IgD-negative memory B cell (primary cell): ENCODE results near the gene CADPS2. TPM values are rescaled to one million over a fixed set of nuclear protein-coding genes. Genes with fewer than 3 reads are reported as not detected.

Experiments used
- H3K27ac Mint-ChIP-seq, 3 donors: one replicate each; pipeline ENCODE4 v1.8.0; 2020 to 2022; ENCODE audit warnings: mild to moderate bottlenecking in 3 of 3, mixed read lengths in 3 of 3, moderate library complexity in 1 of 3
- H3K27me3 Mint-ChIP-seq: one replicate; pipeline ENCODE4 v1.8.0; 2021; ENCODE audit warnings: mixed read lengths
- H3K36me3 Mint-ChIP-seq: one replicate; pipeline ENCODE4 v1.8.0; 2020; ENCODE audit warnings: mild to moderate bottlenecking, mixed read lengths
- H3K4me1 Mint-ChIP-seq, 3 donors: one replicate each; pipeline ENCODE4 v1.8.0; 2020 to 2022; ENCODE audit warnings: mixed read lengths in 3 of 3, mild to moderate bottlenecking in 1 of 3
- H3K4me3 Mint-ChIP-seq, 4 donors: one replicate each; pipeline ENCODE4 v1.8.0; 2020 to 2022; ENCODE audit warnings: mild to moderate bottlenecking in 4 of 4, mixed read lengths in 4 of 4, moderate library complexity in 3 of 4
- H3K9me3 Mint-ChIP-seq, 3 donors: one replicate each; pipeline ENCODE4 v1.8.0; 2020 to 2021; ENCODE audit warnings: mixed read lengths in 3 of 3, mild to moderate bottlenecking in 1 of 3
- polyA plus RNA-seq: library from polyadenylated mRNA; unstranded; fragments of 300-500 nt; fragmentation: Illumina TruSeq; gene quantifications from one replicate; pipeline ENCODE4 v1.2.3, GENCODE V29; 2021

CADPS2 gene
- polyA plus RNA-seq, 1 donor from 2014 or later: not detected

- Mint-ChIP-seq H3K27me3 (no peaks in the 10 kb centered on the region), H3K4me1 (no peaks in the 10 kb centered on the region), H3K4me3 (no peak overlapping the region), H3K36me3 (no peaks in the 10 kb centered on the region), H3K27ac (no peak overlapping the region), H3K9me3 (peaks cover 0 to 4% (median 0%) of the 10 kb centered on the region in 3 donors)
These were observed 118.9 kb downstream of the CADPS2 start for GRCh38 chr7:122767339-122767738.

- Mint-ChIP-seq H3K27ac (no peak overlapping the region), H3K9me3 (peaks cover 0 to 4% (median 2%) of the 10 kb centered on the region in 3 donors), H3K27me3 (no peaks in the 10 kb centered on the region), H3K4me1 (no peaks in the 10 kb centered on the region), H3K36me3 (no peaks in the 10 kb centered on the region), H3K4me3 (no peak overlapping the region)
These were observed 119.7 kb downstream of the CADPS2 start for GRCh38 chr7:122766593-122766992.

GRCh38 chr7:122764902-122765301 lies 121.4 kb downstream of the CADPS2 start:
- H3K9me3 Mint-ChIP-seq: peaks cover 0 to 4% (median 2%) of the 10 kb centered on the region in 3 donors

GRCh38 chr7:122764020-122764419 lies 122.2 kb downstream of the CADPS2 start:
- Mint-ChIP-seq H3K27me3 (no peaks in the 10 kb centered on the region), H3K27ac (no peak overlapping the region), H3K36me3 (no peaks in the 10 kb centered on the region), H3K9me3 (peaks cover 0 to 2% (median under 1%) of the 10 kb centered on the region in 3 donors), H3K4me1 (no peaks in the 10 kb centered on the region), H3K4me3 (no peak overlapping the region)

More at GRCh38 chr7:122764902-122765301, 121.4 kb downstream of the CADPS2 start:
- H3K4me3 Mint-ChIP-seq: no peak overlapping the region
- H3K27me3 Mint-ChIP-seq: no peaks in the 10 kb centered on the region
- no peaks in the 10 kb centered on the region for H3K4me1 Mint-ChIP-seq
- H3K36me3 Mint-ChIP-seq: no peaks in the 10 kb centered on the region
- H3K27ac Mint-ChIP-seq: no peak overlapping the region

GRCh38 chr7:122762071-122762470 lies 124.2 kb downstream of the CADPS2 start:
- Mint-ChIP-seq H3K9me3 (peaks cover 0 to 2% (median 0%) of the 10 kb centered on the region in 3 donors), H3K36me3 (no peaks in the 10 kb centered on the region), H3K27ac (no peak overlapping the region), H3K4me1 (no peaks in the 10 kb centered on the region), H3K27me3 (no peaks in the 10 kb centered on the region), H3K4me3 (no peak overlapping the region)

GRCh38 chr7:122758501-122758900 lies 127.8 kb downstream of the CADPS2 start:
- Mint-ChIP-seq H3K4me3 (no peak overlapping the region), H3K27ac (no peak overlapping the region)

GRCh38 chr7:122756860-122757259 lies 129.4 kb downstream of the CADPS2 start:
- H3K4me3 Mint-ChIP-seq: no peak overlapping the region
- H3K36me3 Mint-ChIP-seq: no peaks in the 10 kb centered on the region
- no peak overlapping the region for H3K27ac Mint-ChIP-seq
- no peaks in the 10 kb centered on the region for H3K4me1 Mint-ChIP-seq
- H3K9me3 Mint-ChIP-seq: peaks cover 0 to 3% (median 0%) of the 10 kb centered on the region in 3 donors
- H3K27me3 Mint-ChIP-seq: no peaks in the 10 kb centered on the region

More at GRCh38 chr7:122758501-122758900, 127.8 kb downstream of the CADPS2 start:
- no peaks in the 10 kb centered on the region for H3K27me3 Mint-ChIP-seq
- H3K36me3 Mint-ChIP-seq: no peaks in the 10 kb centered on the region
- peaks cover 0 to 2% (median 2%) of the 10 kb centered on the region in 3 donors for H3K9me3 Mint-ChIP-seq
- no peaks in the 10 kb centered on the region for H3K4me1 Mint-ChIP-seq

GRCh38 chr7:122755696-122756095 lies 130.6 kb downstream of the CADPS2 start:
- Mint-ChIP-seq H3K27me3 (no peaks in the 10 kb centered on the region), H3K27ac (no peak overlapping the region), H3K9me3 (peaks cover 0 to 3% (median 0%) of the 10 kb centered on the region in 3 donors), H3K4me1 (no peaks in the 10 kb centered on the region), H3K4me3 (no peak overlapping the region), H3K36me3 (no peaks in the 10 kb centered on the region)

GRCh38 chr7:122752583-122752982 lies 133.7 kb downstream of the CADPS2 start:
- H3K36me3 Mint-ChIP-seq: no peaks in the 10 kb centered on the region
- peaks cover 0 to 3% (median 2%) of the 10 kb centered on the region in 3 donors for H3K9me3 Mint-ChIP-seq
- no peaks in the 10 kb centered on the region for H3K27me3 Mint-ChIP-seq
- H3K27ac Mint-ChIP-seq: no peak overlapping the region
- no peaks in the 10 kb centered on the region for H3K4me1 Mint-ChIP-seq
- H3K4me3 Mint-ChIP-seq: no peak overlapping the region

GRCh38 chr7:122750389-122750788 lies 135.9 kb downstream of the CADPS2 start:
- H3K4me3 Mint-ChIP-seq: no peak overlapping the region
- H3K9me3 Mint-ChIP-seq: peaks cover 0 to 3% (median 2%) of the 10 kb centered on the region in 3 donors
- H3K27me3 Mint-ChIP-seq: no peaks in the 10 kb centered on the region
- H3K4me1 Mint-ChIP-seq: no peaks in the 10 kb centered on the region
- no peak overlapping the region for H3K27ac Mint-ChIP-seq
- no peaks in the 10 kb centered on the region for H3K36me3 Mint-ChIP-seq

- no peaks in the 10 kb centered on the region for H3K4me1 Mint-ChIP-seq
- peaks cover 0 to 3% (median 2%) of the 10 kb centered on the region in 3 donors for H3K9me3 Mint-ChIP-seq
These were observed 138.1 kb downstream of the CADPS2 start for GRCh38 chr7:122748195-122748594.

GRCh38 chr7:122746948-122747347 lies 139.3 kb downstream of the CADPS2 start:
- no peaks in the 10 kb centered on the region for H3K4me1 Mint-ChIP-seq
- H3K27me3 Mint-ChIP-seq: no peaks in the 10 kb centered on the region
- no peak overlapping the region for H3K4me3 Mint-ChIP-seq
- no peaks in the 10 kb centered on the region for H3K36me3 Mint-ChIP-seq
- no peak overlapping the region for H3K27ac Mint-ChIP-seq
- H3K9me3 Mint-ChIP-seq: peaks cover 0 to 3% (median 2%) of the 10 kb centered on the region in 3 donors

More at GRCh38 chr7:122748195-122748594, 138.1 kb downstream of the CADPS2 start:
- Mint-ChIP-seq H3K27me3 (no peaks in the 10 kb centered on the region), H3K4me3 (no peak overlapping the region), H3K36me3 (no peaks in the 10 kb centered on the region), H3K27ac (no peak overlapping the region)

GRCh38 chr7:122743211-122743610 lies 143.0 kb downstream of the CADPS2 start:
- no peaks in the 10 kb centered on the region for H3K4me1 Mint-ChIP-seq
- no peaks in the 10 kb centered on the region for H3K36me3 Mint-ChIP-seq
- no peak overlapping the region for H3K4me3 Mint-ChIP-seq
- H3K27me3 Mint-ChIP-seq: no peaks in the 10 kb centered on the region
- H3K9me3 Mint-ChIP-seq: peaks cover 0 to 6% (median 3%) of the 10 kb centered on the region in 3 donors
- no peak overlapping the region for H3K27ac Mint-ChIP-seq

GRCh38 chr7:122738947-122739346 lies 147.3 kb downstream of the CADPS2 start:
- Mint-ChIP-seq H3K9me3 (peaks cover 0 to 3% (median 0%) of the 10 kb centered on the region in 3 donors), H3K36me3 (peaks cover 1% of the 10 kb centered on the region), H3K27ac (no peak overlapping the region), H3K27me3 (no peaks in the 10 kb centered on the region), H3K4me1 (no peaks in the 10 kb centered on the region), H3K4me3 (no peak overlapping the region)

- Mint-ChIP-seq H3K9me3 (peaks cover 0 to 3% (median 0%) of the 10 kb centered on the region in 3 donors), H3K27me3 (no peaks in the 10 kb centered on the region), H3K4me3 (no peak overlapping the region), H3K4me1 (no peaks in the 10 kb centered on the region), H3K36me3 (peaks cover 1% of the 10 kb centered on the region), H3K27ac (no peak overlapping the region)
These were observed 150.1 kb downstream of the CADPS2 start for GRCh38 chr7:122736183-122736582.

- Mint-ChIP-seq H3K36me3 (no peaks in the 10 kb centered on the region), H3K4me3 (no peak overlapping the region), H3K9me3 (peaks cover 3% of the 10 kb centered on the region in 3 donors), H3K4me1 (no peaks in the 10 kb centered on the region), H3K27me3 (no peaks in the 10 kb centered on the region), H3K27ac (no peak overlapping the region)
These were observed 158.5 kb downstream of the CADPS2 start for GRCh38 chr7:122727759-122728158.
